ENCODE measurements around the gene HERC3.

DNA sequence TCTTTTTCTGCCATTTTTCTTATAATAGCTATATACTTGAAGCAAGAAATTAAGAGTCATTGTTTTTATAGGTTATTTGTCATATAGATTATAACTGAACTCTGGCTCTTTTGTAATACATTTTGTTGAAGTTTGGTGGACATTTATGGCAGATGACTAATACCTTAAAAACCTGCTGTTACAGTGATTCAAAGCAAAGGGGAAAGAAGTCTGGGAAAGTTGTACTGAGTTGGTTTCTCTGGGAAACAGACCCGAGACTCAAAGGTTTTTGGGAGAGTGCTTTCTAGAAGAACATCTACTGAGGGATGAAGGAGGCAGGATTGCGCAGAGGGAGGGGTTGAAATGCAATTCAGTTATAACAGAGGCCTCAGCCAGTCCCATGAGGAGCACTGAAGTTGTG is 69.5 kb downstream of the HERC3 start:
- TF ChIP-seq POLR2AphosphoS5 (IDR thresholded peaks at IDR 0.05; ENCODE audit: borderline replicate concordance, low read depth, low read length) (no peak), EZH2 (IDR thresholded peaks at IDR 0.05) (no peak)

All from SK-N-MC (cell line).